ENCODE results near the gene CNGA1. TPM values are rescaled to one million over a fixed set of nuclear protein-coding genes. Genes with fewer than 3 reads are reported as not detected.
"Not testable (repeated sequence)": the region's sequence is repeated elsewhere in the genome, so short reads cannot be mapped to it uniquely, and the experiment has no call there.

The CNGA1 gene
- total RNA-seq, 4 donors from 2014 or later, result 1.1 to 1.7 (median 1.4) TPM; not detected in 1

DNA sequence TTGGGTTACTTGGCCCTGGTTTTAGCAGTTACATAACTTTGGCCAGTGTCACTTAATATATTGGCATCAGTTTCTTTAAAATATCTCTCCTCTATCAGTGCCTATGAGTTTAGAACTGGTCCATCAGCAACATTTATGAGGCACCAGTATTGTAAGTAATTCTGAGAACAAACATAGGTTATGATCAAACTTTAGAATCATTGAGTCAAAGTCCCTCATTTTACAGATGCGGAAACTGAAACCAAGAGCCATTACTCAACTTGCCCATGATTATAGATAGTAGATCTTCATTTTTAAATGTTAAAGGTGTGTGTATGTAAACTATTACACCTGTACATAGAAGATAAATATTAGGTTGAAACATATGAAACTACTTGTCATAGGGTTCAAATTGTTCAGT is 4.6 kb upstream of the CNGA1 start:
- ATAC-seq (ENCODE audit: low FRiP score) (no peak), DNase-seq (ENCODE audit: low spot score) (no peak)
- TF ChIP-seq CTCF (IDR thresholded peaks at IDR 0.05), result no peak

DNA sequence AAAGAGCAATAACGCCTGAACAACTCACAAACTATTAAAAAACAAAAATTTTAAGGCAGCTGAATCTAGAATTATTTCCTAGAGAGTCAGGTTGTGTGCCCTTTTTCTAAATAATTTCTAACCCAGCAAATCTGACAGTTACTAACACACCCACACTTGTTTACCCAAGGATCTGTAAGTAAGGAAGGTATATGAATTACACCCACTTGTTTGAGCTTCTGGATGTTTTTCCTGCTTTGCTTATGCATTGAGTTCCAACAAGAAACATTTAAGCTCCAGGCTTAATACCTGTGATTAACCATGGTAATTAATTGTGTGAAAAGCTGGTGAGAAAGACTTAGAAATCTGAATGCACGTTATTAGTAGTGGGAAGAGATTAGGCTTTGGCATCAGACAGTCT is 1.6 kb upstream of the CNGA1 start:
- TF ChIP-seq CTCF (IDR thresholded peaks at IDR 0.05), result no peak
- no peak for ATAC-seq (ENCODE audit: low FRiP score)
- no peak for DNase-seq (ENCODE audit: low spot score)

DNA sequence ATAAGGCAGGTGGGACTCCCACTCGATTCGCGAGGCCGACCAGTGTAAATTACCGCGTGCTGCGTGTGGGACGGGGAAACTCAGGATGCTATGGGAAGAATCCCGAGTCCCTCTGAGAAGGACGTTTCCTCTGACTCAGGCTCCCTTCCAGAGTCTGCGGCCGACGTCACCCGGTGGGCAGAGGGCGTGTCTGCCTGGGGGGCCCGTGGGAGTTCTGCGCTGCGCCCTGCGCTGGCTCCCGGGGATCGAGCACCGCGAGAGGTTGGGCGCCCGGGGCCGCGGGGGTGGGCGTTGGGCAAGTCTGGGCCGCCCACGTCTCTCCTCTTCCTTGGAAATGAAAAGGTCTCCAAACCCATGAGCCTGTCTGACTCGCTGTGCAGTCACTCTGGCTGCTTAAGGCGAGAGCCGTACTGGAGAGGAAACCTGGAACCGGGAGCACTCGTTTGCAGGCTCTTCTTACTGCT is 659 bp upstream of the CNGA1 start:
- ATAC-seq (ENCODE audit: low FRiP score) (peak; percentile 91), DNase-seq (ENCODE audit: low spot score) (peak; percentile 37)
- TF ChIP-seq CTCF (IDR thresholded peaks at IDR 0.05), result no peak

DNA sequence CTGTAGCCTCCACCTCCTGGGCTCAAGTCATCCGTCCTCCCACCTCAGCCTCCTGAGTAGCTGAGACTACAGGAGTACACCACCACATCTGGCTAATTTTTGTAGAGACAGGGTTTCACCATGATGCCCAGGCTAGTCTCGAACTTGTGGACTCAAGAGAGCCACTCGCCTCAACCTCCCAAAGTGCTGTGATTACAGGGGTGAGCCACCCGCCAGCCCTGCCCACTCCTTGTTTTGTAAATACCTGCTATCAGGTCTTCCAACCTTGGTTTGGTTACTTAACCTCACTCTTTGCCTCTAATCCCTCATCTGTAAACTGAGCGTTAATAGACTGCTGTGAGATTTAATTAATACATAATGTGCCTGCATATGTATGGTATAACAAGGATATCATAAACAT is 803 bp downstream of the CNGA1 start:
- TF ChIP-seq CTCF (IDR thresholded peaks at IDR 0.05), result no peak
- ATAC-seq (ENCODE audit: low FRiP score) (no peak), DNase-seq (ENCODE audit: low spot score) (no peak)

GRCh38 chr4:48015216-48015615 is 1.3 kb downstream of the CNGA1 start:
- ATAC-seq (ENCODE audit: low FRiP score) (no peak), DNase-seq (ENCODE audit: low spot score) (no peak)
- no peak for TF ChIP-seq CTCF (IDR thresholded peaks at IDR 0.05)

- ATAC-seq (ENCODE audit: low FRiP score) (no peak), DNase-seq (ENCODE audit: low spot score) (no peak)
- no peak for TF ChIP-seq CTCF (IDR thresholded peaks at IDR 0.05)
Measured at GRCh38 chr4:48012824-48013223, 3.7 kb downstream of the CNGA1 start.

DNA sequence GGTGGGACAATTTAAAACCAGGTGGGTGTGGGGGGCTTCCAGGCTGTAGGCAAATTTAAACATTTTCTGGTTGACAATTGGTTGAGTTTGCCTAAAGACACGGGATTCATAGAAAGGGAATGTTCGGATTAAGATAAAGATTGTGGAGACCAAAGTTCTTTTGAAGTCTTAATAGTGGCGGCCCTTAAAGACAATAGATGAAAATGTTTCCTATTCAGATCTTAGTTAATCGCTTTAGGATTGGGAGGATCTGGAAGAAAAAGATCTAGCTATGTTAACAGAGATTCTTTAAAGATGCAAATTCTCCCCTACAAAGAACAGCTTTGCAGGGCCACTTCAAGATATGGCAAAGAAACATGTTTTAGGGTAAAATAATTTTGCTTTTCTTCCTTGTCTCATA is 4.8 kb downstream of the CNGA1 start:
- ATAC-seq (ENCODE audit: low FRiP score) (no peak), DNase-seq (ENCODE audit: low spot score) (no peak)
- no peak for TF ChIP-seq CTCF (IDR thresholded peaks at IDR 0.05)

- ATAC-seq (ENCODE audit: low FRiP score); DNase-seq (ENCODE audit: low spot score): not testable (repeated sequence)
Measured at GRCh38 chr4:48010906-48011305, 5.6 kb downstream of the CNGA1 start.
